CD4-positive, alpha-beta T cell treated with Interleukin-4 for 4 hours (primary cell): ENCODE measurements around the gene KIRREL3.

Experiments
- DNase-seq: peaks from one replicate; pipeline ENCODE4 v3.0.0-alpha.2; 2020

Gene KIRREL3

GRCh38 chr11:126430581-126431335, 569.8 kb downstream of the KIRREL3 start:
- no peak for DNase-seq

GRCh38 chr11:126426820-126427749, 573.5 kb downstream of the KIRREL3 start:
- DNase-seq, result no peak

GRCh38 chr11:126426106-126426505, 574.5 kb downstream of the KIRREL3 start:
- DNase-seq, result no peak

- DNase-seq, result no peak
These were observed 576.0 kb downstream of the KIRREL3 start for GRCh38 chr11:126424471-126425039.

- DNase-seq, result no peak
These were observed 576.8 kb downstream of the KIRREL3 start for GRCh38 chr11:126423743-126424142.

- no peak for DNase-seq
These were observed 577.4 kb downstream of the KIRREL3 start for GRCh38 chr11:126423154-126423553.

- DNase-seq, result no peak
These were observed 578.1 kb downstream of the KIRREL3 start for GRCh38 chr11:126422446-126422845.

GRCh38 chr11:126421271-126421671, 579.3 kb downstream of the KIRREL3 start:
- no peak for DNase-seq

GRCh38 chr11:126420698-126421256, 579.8 kb downstream of the KIRREL3 start:
- DNase-seq, result no peak

GRCh38 chr11:126419801-126420697, 580.5 kb downstream of the KIRREL3 start:
- DNase-seq, result no peak

GRCh38 chr11:126418887-126419286, 581.7 kb downstream of the KIRREL3 start:
- DNase-seq, result no peak

- DNase-seq, result no peak
These were observed 583.3 kb downstream of the KIRREL3 start for GRCh38 chr11:126417091-126417862.

GRCh38 chr11:126416542-126417090, 584.0 kb downstream of the KIRREL3 start:
- DNase-seq, result peak; percentile 63

- no peak for DNase-seq
These were observed 584.7 kb downstream of the KIRREL3 start for GRCh38 chr11:126415669-126416420.

- no peak for DNase-seq
These were observed 585.4 kb downstream of the KIRREL3 start for GRCh38 chr11:126415128-126415527.

- DNase-seq, result no peak
These were observed 586.0 kb downstream of the KIRREL3 start for GRCh38 chr11:126414615-126415014.

GRCh38 chr11:126413843-126414405, 586.6 kb downstream of the KIRREL3 start:
- DNase-seq, result no peak

- DNase-seq, result no peak
These were observed 587.1 kb downstream of the KIRREL3 start for GRCh38 chr11:126413426-126413825.

- DNase-seq, result no peak
These were observed 588.6 kb downstream of the KIRREL3 start for GRCh38 chr11:126411971-126412381.

- no peak for DNase-seq
These were observed 589.9 kb downstream of the KIRREL3 start for GRCh38 chr11:126410649-126411048.
